GM21717 (cell line): Measurements from ENCODE around the gene KIAA1328.
"Not testable (repeated sequence)": the region's sequence is repeated elsewhere in the genome, so short reads cannot be mapped to it uniquely, and the experiment has no call there.

Source experiments
- ATAC-seq: cut with Tn5 transposase; IDR thresholded peaks from one replicate; pipeline ENCODE4 v1.9.1; 2021; ENCODE audit warnings: mild to moderate bottlenecking, moderate library complexity; ENCODE audit not compliant: unreplicated experiment

The KIAA1328 gene

GRCh38 chr18:36828630-36829361, at the start of gene KIAA1328, which contains the start of gene TPGS2:
Gene KIAA1328, plus strand, starts transcription at chr18:36829127. Its CDS starts 12 bp downstream, at chr18:36829139.
Gene TPGS2, minus strand, starts transcription at chr18:36829002. Its CDS starts 235 bp downstream, at chr18:36828767.
- ATAC-seq, result peak; percentile 96

GRCh38 chr18:36780748-36781147, 48.2 kb upstream of the KIAA1328 start:
- no peak for ATAC-seq

GRCh38 chr18:36782710-36783109, 46.2 kb upstream of the KIAA1328 start:
- ATAC-seq, result no peak

GRCh38 chr18:36783792-36784191, 45.1 kb upstream of the KIAA1328 start:
- ATAC-seq, result no peak

GRCh38 chr18:36786686-36787085, 42.2 kb upstream of the KIAA1328 start:
- no peak for ATAC-seq

- ATAC-seq, result no peak
Measured at GRCh38 chr18:36792634-36793283, 36.2 kb upstream of the KIAA1328 start.

GRCh38 chr18:36798738-36799473, 30.0 kb upstream of the KIAA1328 start:
- no peak for ATAC-seq

- ATAC-seq, result no peak
Measured at GRCh38 chr18:36805105-36805504, 23.8 kb upstream of the KIAA1328 start.

- no peak for ATAC-seq
Measured at GRCh38 chr18:36808681-36809080, 20.2 kb upstream of the KIAA1328 start.

- peak; percentile 93 for ATAC-seq
Measured at GRCh38 chr18:36809590-36810381, 19.1 kb upstream of the KIAA1328 start.

- ATAC-seq, result no peak
Measured at GRCh38 chr18:36811430-36811829, 17.5 kb upstream of the KIAA1328 start.

GRCh38 chr18:36811955-36812354, 17.0 kb upstream of the KIAA1328 start:
- ATAC-seq, result no peak

GRCh38 chr18:36812678-36813077, 16.2 kb upstream of the KIAA1328 start:
- ATAC-seq, result no peak

- ATAC-seq, result no peak
Measured at GRCh38 chr18:36813101-36813775, 15.7 kb upstream of the KIAA1328 start.

- ATAC-seq, result no peak
Measured at GRCh38 chr18:36813824-36814223, 15.1 kb upstream of the KIAA1328 start.

GRCh38 chr18:36814994-36815393, 13.9 kb upstream of the KIAA1328 start:
- ATAC-seq, result no peak

GRCh38 chr18:36816096-36816495, 12.8 kb upstream of the KIAA1328 start:
- not testable (repeated sequence) for ATAC-seq

- no peak for ATAC-seq
Measured at GRCh38 chr18:36817039-36817438, 11.9 kb upstream of the KIAA1328 start.

- ATAC-seq, result no peak
Measured at GRCh38 chr18:36818652-36819051, 10.3 kb upstream of the KIAA1328 start.

GRCh38 chr18:36819621-36820020, 9.3 kb upstream of the KIAA1328 start:
- ATAC-seq, result no peak
